Peyer's patch (tissue), 4 donors: ENCODE results near the gene CCNQ. TPM values are rescaled to one million over a fixed set of nuclear protein-coding genes. Genes with fewer than 3 reads are reported as not detected.

Experiments used
- DNase-seq, 3 donors: peaks; one replicate each; pipeline ENCODE4 v3.0.0-alpha.2; 2017 to 2019
- H3K27ac ChIP-seq, 4 donors: fragments of 200-600 bp; sonication (generic); one replicate each; pipeline ENCODE4 v1.5.1; 2016 to 2019
- H3K27me3 ChIP-seq, 2 donors: fragments of 200-600 bp; sonication (generic); one replicate each; pipeline ENCODE4 v1.5.1; 2019
- H3K36me3 ChIP-seq, 3 donors: fragments of 200-600 bp; sonication (generic); one replicate each; pipeline ENCODE4 v1.5.1; 2016 to 2019
- H3K4me1 ChIP-seq, 4 donors: fragments of 200-600 bp; sonication (generic); one replicate each; pipeline ENCODE4 v1.5.1; 2016 to 2019
- H3K4me3 ChIP-seq, 4 donors: fragments of 200-600 bp; sonication (generic); 1 replicate in 3 of 4; 2 replicates in 1 of 4; pipeline ENCODE4 v1.5.1; 2016 to 2019; ENCODE audit warnings: mild to moderate bottlenecking in 1 of 4
- H3K9me3 ChIP-seq, 4 donors: fragments of 200-600 bp; sonication (generic); one replicate each; pipeline ENCODE4 v1.5.1; 2016 to 2019; ENCODE audit warnings: mild to moderate bottlenecking in 1 of 4
- CTCF ChIP-seq, 6 experiments: fragments of 450-650 bp in 4 of 6; fragments of 200-600 bp in 2 of 6; sonication (generic) in 1 of 6; IDR thresholded peaks; one replicate each; pipeline ENCODE4 v1.5.1; 2017 to 2019; ENCODE audit warnings: antibody characterized with exemption in 6 of 6, mild to moderate bottlenecking in 3 of 6, moderate library complexity in 1 of 6
- POLR2A ChIP-seq, 2 donors: fragments of 450-650 bp; IDR thresholded peaks; one replicate each; pipeline ENCODE4 v1.5.1; 2017; ENCODE audit warnings: antibody characterized with exemption in 2 of 2, mild to moderate bottlenecking in 2 of 2, moderate library complexity in 2 of 2
- total RNA-seq, 4 donors: library from RNA; depleted of rRNA; stranded (reverse); fragments of >200 nt; gene quantifications; one replicate each; pipeline ENCODE4 v1.1.0, GENCODE V29; 2016

The CCNQ gene
- total RNA-seq, 4 donors from 2014 or later = 19.0 to 33.3 (median 20.6) TPM

- no peaks in the 10 kb centered on the region for H3K4me1 ChIP-seq
- H3K4me3 ChIP-seq = no peak overlapping the region
- H3K9me3 ChIP-seq = no peaks in the 10 kb centered on the region
- TF ChIP-seq POLR2A (IDR thresholded peaks at IDR 0.05) (no peak), CTCF (IDR thresholded peaks at IDR 0.05) (no peak)
- no peaks in the 10 kb centered on the region for H3K27me3 ChIP-seq
- H3K27ac ChIP-seq = no peak overlapping the region
- no peak for DNase-seq
- peaks cover 0 to 22% (median 0%) of the 10 kb centered on the region in 3 donors for H3K36me3 ChIP-seq
Observed at GRCh38 chrX:153588021-153588781, 10.7 kb downstream of the CCNQ start.

- H3K9me3 ChIP-seq = no peaks in the 10 kb centered on the region
- no peak overlapping the region for H3K4me3 ChIP-seq
- H3K27me3 ChIP-seq = no peaks in the 10 kb centered on the region
- H3K27ac ChIP-seq = no peak overlapping the region
- TF ChIP-seq CTCF (IDR thresholded peaks at IDR 0.05) = no peak
- no peak for TF ChIP-seq POLR2A (IDR thresholded peaks at IDR 0.05)
- H3K36me3 ChIP-seq = peaks cover 0 to 21% (median 0%) of the 10 kb centered on the region in 3 donors
- DNase-seq = no peak
- no peaks in the 10 kb centered on the region for H3K4me1 ChIP-seq
Observed at GRCh38 chrX:153587342-153587741, 11.6 kb downstream of the CCNQ start.

- TF ChIP-seq CTCF (IDR thresholded peaks at IDR 0.05) (no peak), POLR2A (IDR thresholded peaks at IDR 0.05) (no peak)
- H3K27ac ChIP-seq = no peak overlapping the region
- H3K4me3 ChIP-seq = no peak overlapping the region
- DNase-seq = no peak
- no peaks in the 10 kb centered on the region for H3K27me3 ChIP-seq
- no peaks in the 10 kb centered on the region for H3K4me1 ChIP-seq
- H3K36me3 ChIP-seq = peaks cover 0 to 21% (median 0%) of the 10 kb centered on the region in 3 donors
- no peaks in the 10 kb centered on the region for H3K9me3 ChIP-seq
Observed at GRCh38 chrX:153585827-153586226, 13.1 kb downstream of the CCNQ start.

- DNase-seq = no peak
- TF ChIP-seq CTCF (IDR thresholded peaks at IDR 0.05) (no peak), POLR2A (IDR thresholded peaks at IDR 0.05) (no peak)
- Histone ChIP-seq H3K4me3 (no peak overlapping the region), H3K27me3 (no peaks in the 10 kb centered on the region), H3K9me3 (no peaks in the 10 kb centered on the region), H3K27ac (peak overlapping the region in 1 of 4 donors; percentile 42), H3K36me3 (peaks cover 0 to 13% (median 0%) of the 10 kb centered on the region in 3 donors), H3K4me1 (no peaks in the 10 kb centered on the region)
Observed at GRCh38 chrX:153583433-153583832, 15.5 kb downstream of the CCNQ start.

- Histone ChIP-seq H3K27me3 (no peaks in the 10 kb centered on the region), H3K36me3 (peaks cover 0 to 10% (median 0%) of the 10 kb centered on the region in 3 donors), H3K27ac (peak overlapping the region in 1 of 4 donors; percentile 42), H3K4me3 (no peak overlapping the region), H3K4me1 (no peaks in the 10 kb centered on the region), H3K9me3 (no peaks in the 10 kb centered on the region)
- no peak for TF ChIP-seq CTCF (IDR thresholded peaks at IDR 0.05)
- no peak for TF ChIP-seq POLR2A (IDR thresholded peaks at IDR 0.05)
- peak in 2 of 3 donors; percentile 81 for DNase-seq
Observed at GRCh38 chrX:153582896-153583295, 16.0 kb downstream of the CCNQ start.
